Karpas-422 (cell line): ENCODE results near the gene KCNIP2. TPM values are rescaled to one million over a fixed set of nuclear protein-coding genes. Genes with fewer than 3 reads are reported as not detected.

Experiments
- DNase-seq: peaks from one replicate; pipeline ENCODE4 v3.0.0-alpha.2; 2015
- H2AFZ ChIP-seq: fragments of 200-600 bp; sonication (generic); 2 replicates; pipeline ENCODE4 v1.6.1; 2014; ENCODE audit warnings: antibody characterized with exemption, low read length, mixed read lengths
- H3K27ac ChIP-seq: fragments of 200-600 bp; sonication (generic); 2 replicates; pipeline ENCODE4 v1.5.1; 2014; ENCODE audit warnings: mild to moderate bottlenecking, low read length, moderate library complexity
- H3K27me3 ChIP-seq: fragments of 200-600 bp; sonication (generic); 2 replicates; pipeline ENCODE4 v1.6.1; 2014; ENCODE audit warnings: low read length, mixed read lengths
- H3K36me3 ChIP-seq: fragments of 200-600 bp; sonication (generic); 2 replicates; pipeline ENCODE4 v1.6.1; 2014; ENCODE audit warnings: low read length, mixed read lengths; ENCODE audit not compliant: insufficient read depth
- H3K4me1 ChIP-seq: fragments of 200-600 bp; sonication (generic); 2 replicates; pipeline ENCODE4 v1.6.1; 2014; ENCODE audit warnings: mild to moderate bottlenecking, low read length, mixed read lengths
- H3K4me2 ChIP-seq: fragments of 200-600 bp; sonication (generic); 2 replicates; pipeline ENCODE4 v1.6.1; 2014; ENCODE audit warnings: low read length, low read depth, mild to moderate bottlenecking; ENCODE audit not compliant: poor library complexity, severe bottlenecking
- H3K4me3 ChIP-seq: fragments of 200-600 bp; sonication (generic); 2 replicates; pipeline ENCODE4 v1.5.1; 2014; ENCODE audit warnings: mild to moderate bottlenecking, antibody characterized with exemption, low read length, mixed read lengths
- H3K79me2 ChIP-seq: fragments of 200-600 bp; sonication (generic); 2 replicates; pipeline ENCODE4 v1.6.1; 2014; ENCODE audit warnings: mild to moderate bottlenecking, low read length, mixed read lengths
- H3K9ac ChIP-seq: fragments of 200-600 bp; sonication (generic); 2 replicates; pipeline ENCODE4 v1.6.0; 2014; ENCODE audit warnings: low read length
- H3K9me2 ChIP-seq: fragments of 200-600 bp; sonication (generic), shearing (Covaris generic); replicated peaks from 2 replicates; pipeline ENCODE4 v1.6.0; 2014; ENCODE audit warnings: mild to moderate bottlenecking, low read length, moderate library complexity; ENCODE audit not compliant: insufficient read depth
- H3K9me3 ChIP-seq: fragments of 300-700, 200-600 bp; sonication (generic); 2 replicates; pipeline ENCODE4 v1.6.1; 2014; ENCODE audit warnings: low read length, mixed read lengths
- H4K20me1 ChIP-seq: fragments of 200-600 bp; sonication (generic); 2 replicates; pipeline ENCODE4 v1.6.1; 2014; ENCODE audit warnings: mild to moderate bottlenecking, antibody characterized with exemption, low read length, low read depth; ENCODE audit not compliant: insufficient read depth
- total RNA-seq: library from RNA; depleted of rRNA; stranded (reverse); fragments of >200 nt; shearing (Covaris generic); gene quantifications from 2 replicates; pipeline ENCODE4 v1.2.3, GENCODE V29; 2014; ENCODE audit warnings: low replicate concordance

Gene KCNIP2
- total RNA-seq, 1 experiment from 2014 or later, result 2.4 TPM

DNA sequence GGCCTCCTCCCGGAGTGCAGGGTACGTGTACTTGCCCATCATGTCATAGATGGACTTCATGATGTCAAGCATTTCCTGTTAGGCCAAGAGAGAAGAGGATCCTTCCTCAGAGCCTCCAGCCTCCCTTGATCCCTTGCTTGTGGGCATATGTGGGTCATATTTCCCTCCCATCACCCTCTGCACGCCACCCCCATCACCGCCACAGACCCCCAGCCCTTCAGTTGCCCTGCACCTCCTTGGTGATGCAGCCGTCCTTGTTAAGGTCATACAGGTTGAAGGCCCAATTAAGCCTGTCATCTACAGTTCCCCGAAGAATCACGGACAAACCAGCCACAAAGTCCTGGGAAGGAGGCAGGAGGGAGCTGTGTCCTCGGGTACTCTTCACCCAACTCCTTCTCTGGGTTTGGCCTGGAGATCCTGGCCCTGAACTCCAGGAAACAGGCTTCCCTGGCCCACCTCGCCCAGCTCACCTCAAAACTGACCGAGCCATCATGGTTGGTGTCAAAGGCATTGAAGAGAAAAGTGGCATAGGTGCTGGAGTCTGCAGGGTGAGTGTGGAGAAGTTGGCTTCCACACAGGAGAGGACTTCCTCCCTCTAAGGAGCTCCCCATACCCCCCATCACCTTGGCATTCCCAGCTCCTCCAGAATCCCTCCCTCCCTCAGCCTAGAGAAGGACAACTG, 15.5 kb downstream of the KCNIP2 start:
- H3K4me1 ChIP-seq, result peaks cover 37% of the 10 kb centered on the region
- H3K9me2 ChIP-seq, result no peaks in the 10 kb centered on the region
- H3K36me3 ChIP-seq, result no peaks in the 10 kb centered on the region
- no peak overlapping the region for H2AFZ ChIP-seq
- no peaks in the 10 kb centered on the region for H3K27me3 ChIP-seq
- no peak overlapping the region for H3K4me3 ChIP-seq
- no peaks in the 10 kb centered on the region for H3K9me3 ChIP-seq
- no peak overlapping the region for H3K9ac ChIP-seq
- no peaks in the 10 kb centered on the region for H4K20me1 ChIP-seq
- no peak overlapping the region for H3K4me2 ChIP-seq
- no peak for DNase-seq
- no peaks in the 10 kb centered on the region for H3K79me2 ChIP-seq
- H3K27ac ChIP-seq, result no peak overlapping the region

GRCh38 chr10:101826852-101827434, 16.7 kb downstream of the KCNIP2 start:
- no peaks in the 10 kb centered on the region for H3K27me3 ChIP-seq
- H3K27ac ChIP-seq, result no peak overlapping the region
- H3K36me3 ChIP-seq, result no peaks in the 10 kb centered on the region
- DNase-seq, result no peak
- no peaks in the 10 kb centered on the region for H3K79me2 ChIP-seq
- H3K9ac ChIP-seq, result no peak overlapping the region
- H3K4me1 ChIP-seq, result peaks cover 27% of the 10 kb centered on the region
- no peak overlapping the region for H3K4me2 ChIP-seq
- H3K4me3 ChIP-seq, result no peak overlapping the region
- no peaks in the 10 kb centered on the region for H3K9me3 ChIP-seq
- no peak overlapping the region for H2AFZ ChIP-seq
- H4K20me1 ChIP-seq, result no peaks in the 10 kb centered on the region
- no peaks in the 10 kb centered on the region for H3K9me2 ChIP-seq

GRCh38 chr10:101824736-101825135, 18.9 kb downstream of the KCNIP2 start:
- no peaks in the 10 kb centered on the region for H3K36me3 ChIP-seq
- H3K4me1 ChIP-seq, result peaks cover 5% of the 10 kb centered on the region
- no peaks in the 10 kb centered on the region for H4K20me1 ChIP-seq
- no peaks in the 10 kb centered on the region for H3K27me3 ChIP-seq
- no peaks in the 10 kb centered on the region for H3K79me2 ChIP-seq
- DNase-seq, result no peak
- no peak overlapping the region for H2AFZ ChIP-seq
- no peak overlapping the region for H3K4me3 ChIP-seq
- H3K9ac ChIP-seq, result no peak overlapping the region
- H3K4me2 ChIP-seq, result no peak overlapping the region
- no peaks in the 10 kb centered on the region for H3K9me2 ChIP-seq
- no peak overlapping the region for H3K27ac ChIP-seq
- H3K9me3 ChIP-seq, result no peaks in the 10 kb centered on the region

GRCh38 chr10:101818872-101819633, 24.5 kb downstream of the KCNIP2 start:
- DNase-seq, result no peak
- no peaks in the 10 kb centered on the region for H3K9me3 ChIP-seq
- H3K79me2 ChIP-seq, result peaks cover 40% of the 10 kb centered on the region
- H4K20me1 ChIP-seq, result peaks cover 18% of the 10 kb centered on the region; the same call in 1 of the 2 replicates
- peak overlapping the region; percentile 43; the same call in 1 of the 2 replicates for H3K27ac ChIP-seq
- H3K4me2 ChIP-seq, result peak overlapping the region; percentile 83
- no peaks in the 10 kb centered on the region for H3K9me2 ChIP-seq
- peak overlapping the region; percentile 71 for H3K4me3 ChIP-seq
- H3K27me3 ChIP-seq, result no peaks in the 10 kb centered on the region
- H3K9ac ChIP-seq, result peak overlapping the region; percentile 71
- peaks cover 25% of the 10 kb centered on the region for H3K4me1 ChIP-seq
- H3K36me3 ChIP-seq, result no peaks in the 10 kb centered on the region
- H2AFZ ChIP-seq, result peak overlapping the region; percentile 36; the same call in 1 of the 2 replicates

GRCh38 chr10:101818119-101818871, 25.3 kb downstream of the KCNIP2 start, which contains the start of gene OGA:
TSS of gene OGA (minus strand) at chr10:101818444. CDS start at chr10:101818022, 422 bp downstream.
- Histone ChIP-seq H3K79me2 (peaks cover 47% of the 10 kb centered on the region), H3K27me3 (no peaks in the 10 kb centered on the region), H3K4me2 (peak within 1 kb of the TSS; percentile 93), H3K9me3 (no peaks in the 10 kb centered on the region), H3K4me1 (peaks cover 33% of the 10 kb centered on the region), H3K9me2 (no peaks in the 10 kb centered on the region), H3K36me3 (peaks cover 2% of the 10 kb centered on the region; the same call in 1 of the 2 replicates), H2AFZ (peak within 1 kb of the TSS; percentile 36; the same call in 1 of the 2 replicates), H3K9ac (peak within 1 kb of the TSS; percentile 86), H3K4me3 (peak within 1 kb of the TSS; percentile 78), H4K20me1 (peaks cover 19% of the 10 kb centered on the region; the same call in 1 of the 2 replicates), H3K27ac (peak within 1 kb of the TSS; percentile 73)
- DNase-seq, result peak; percentile 96

DNA sequence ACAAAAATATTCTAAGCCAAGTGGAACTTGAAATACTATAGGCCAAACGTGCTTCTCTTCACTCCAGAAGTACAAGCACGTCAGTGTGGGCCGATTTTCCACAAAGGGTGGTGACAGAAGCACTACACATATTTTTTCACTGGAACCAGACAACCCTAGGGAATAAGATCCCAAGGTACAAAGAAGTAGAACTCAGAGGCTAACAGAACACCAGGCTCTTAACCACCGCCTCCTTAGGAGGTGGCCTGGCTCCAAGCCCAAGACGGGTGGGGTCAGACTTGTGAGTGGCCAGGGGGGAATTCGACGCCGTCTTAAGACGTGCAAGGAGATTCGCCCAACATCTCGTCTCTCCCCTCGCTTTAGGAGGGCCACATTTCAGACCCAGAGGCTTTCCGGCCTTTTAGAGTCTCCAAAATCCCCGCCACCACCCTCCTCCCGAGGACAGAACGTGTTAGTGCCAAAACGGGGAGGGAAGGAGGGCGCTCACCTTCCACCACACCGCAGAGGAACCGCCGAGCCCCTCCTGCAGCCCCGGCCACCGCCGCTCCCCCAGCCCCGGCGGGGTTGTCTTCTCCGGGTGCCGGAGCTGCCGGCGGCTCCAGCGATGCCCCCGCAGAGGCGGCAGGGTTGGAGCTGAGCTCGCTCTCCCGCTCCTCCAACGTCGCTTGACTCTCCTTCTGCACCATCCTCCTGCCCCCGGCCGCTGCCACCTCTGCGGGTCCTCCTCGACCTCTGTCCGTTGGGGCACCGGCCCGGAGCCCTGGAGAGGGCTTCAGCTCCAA, 26.1 kb downstream of the KCNIP2 start:
- Histone ChIP-seq H3K36me3 (peaks cover 10% of the 10 kb centered on the region; the same call in 1 of the 2 replicates), H2AFZ (no peak overlapping the region), H3K27me3 (no peaks in the 10 kb centered on the region), H3K27ac (peak overlapping the region; percentile 73), H3K4me1 (peaks cover 34% of the 10 kb centered on the region), H3K4me2 (peak overlapping the region; percentile 93), H3K4me3 (peak overlapping the region; percentile 78), H4K20me1 (peaks cover 19% of the 10 kb centered on the region; the same call in 1 of the 2 replicates), H3K9me3 (no peaks in the 10 kb centered on the region), H3K9me2 (no peaks in the 10 kb centered on the region), H3K79me2 (peaks cover 55% of the 10 kb centered on the region), H3K9ac (peak overlapping the region; percentile 86)
- DNase-seq, result peak; percentile 72

DNA sequence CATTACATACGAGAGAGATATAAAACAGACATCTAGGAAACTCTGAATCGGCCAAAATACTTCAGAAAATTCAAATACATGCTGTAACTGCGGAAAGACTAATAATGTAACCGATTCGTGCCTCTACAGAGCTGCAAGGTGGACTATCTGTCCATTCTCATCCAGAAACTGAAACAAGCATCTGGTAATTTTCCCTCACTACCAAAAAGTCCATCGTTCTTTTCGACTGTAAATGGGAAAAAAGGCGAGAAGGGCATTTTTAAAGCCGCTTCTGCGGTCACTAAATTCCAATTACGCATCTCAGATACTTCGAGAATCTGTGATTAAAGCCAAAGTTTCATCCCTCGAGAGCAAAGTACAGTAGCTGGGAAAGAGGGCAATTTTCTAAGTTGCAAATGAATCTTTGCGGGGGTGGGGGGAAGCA, 26.7 kb downstream of the KCNIP2 start:
- peaks cover 61% of the 10 kb centered on the region for H3K79me2 ChIP-seq
- no peak for DNase-seq
- no peaks in the 10 kb centered on the region for H3K9me3 ChIP-seq
- peak overlapping the region; percentile 86 for H3K9ac ChIP-seq
- no peaks in the 10 kb centered on the region for H3K27me3 ChIP-seq
- peaks cover 10% of the 10 kb centered on the region; the same call in 1 of the 2 replicates for H3K36me3 ChIP-seq
- peak overlapping the region; percentile 78 for H3K4me3 ChIP-seq
- peaks cover 34% of the 10 kb centered on the region for H3K4me1 ChIP-seq
- H3K9me2 ChIP-seq, result no peaks in the 10 kb centered on the region
- H3K27ac ChIP-seq, result peak overlapping the region; percentile 73
- H3K4me2 ChIP-seq, result peak overlapping the region; percentile 93
- H4K20me1 ChIP-seq, result peaks cover 19% of the 10 kb centered on the region; the same call in 1 of the 2 replicates
- H2AFZ ChIP-seq, result no peak overlapping the region
